Dermis microvascular lymphatic vessel endothelial cell (primary cell): ENCODE results near the gene MAGEF1. TPM values are rescaled to one million over a fixed set of nuclear protein-coding genes. Genes with fewer than 3 reads are reported as not detected.

Experiments used
- DNase-seq, 2 donors: peaks; one replicate each; pipeline versions ENCODE4 v3.0.0 to v3.0.0-alpha.2; 2010; ENCODE audit warnings: low read depth in 2 of 2
- total RNA-seq: library from RNA; depleted of rRNA; stranded (reverse); fragments of >200 nt; gene quantifications from 2 replicates; pipeline ENCODE4 v1.2.1, GENCODE V29; 2014

Gene MAGEF1, protein sequence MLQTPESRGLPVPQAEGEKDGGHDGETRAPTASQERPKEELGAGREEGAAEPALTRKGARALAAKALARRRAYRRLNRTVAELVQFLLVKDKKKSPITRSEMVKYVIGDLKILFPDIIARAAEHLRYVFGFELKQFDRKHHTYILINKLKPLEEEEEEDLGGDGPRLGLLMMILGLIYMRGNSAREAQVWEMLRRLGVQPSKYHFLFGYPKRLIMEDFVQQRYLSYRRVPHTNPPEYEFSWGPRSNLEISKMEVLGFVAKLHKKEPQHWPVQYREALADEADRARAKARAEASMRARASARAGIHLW
- 9.6 and 11.6 TPM in 2 replicates for total RNA-seq

GRCh38 chr3:184711493-184712247, at the start of gene MAGEF1:
TSS of gene MAGEF1 (minus strand) at chr3:184712064. CDS start at chr3:184711821, 243 bp downstream.
- peak; percentile 33 to 55 for DNase-seq

GRCh38 chr3:184761075-184761841, 49.4 kb upstream of the MAGEF1 start:
- DNase-seq: no peak

DNA sequence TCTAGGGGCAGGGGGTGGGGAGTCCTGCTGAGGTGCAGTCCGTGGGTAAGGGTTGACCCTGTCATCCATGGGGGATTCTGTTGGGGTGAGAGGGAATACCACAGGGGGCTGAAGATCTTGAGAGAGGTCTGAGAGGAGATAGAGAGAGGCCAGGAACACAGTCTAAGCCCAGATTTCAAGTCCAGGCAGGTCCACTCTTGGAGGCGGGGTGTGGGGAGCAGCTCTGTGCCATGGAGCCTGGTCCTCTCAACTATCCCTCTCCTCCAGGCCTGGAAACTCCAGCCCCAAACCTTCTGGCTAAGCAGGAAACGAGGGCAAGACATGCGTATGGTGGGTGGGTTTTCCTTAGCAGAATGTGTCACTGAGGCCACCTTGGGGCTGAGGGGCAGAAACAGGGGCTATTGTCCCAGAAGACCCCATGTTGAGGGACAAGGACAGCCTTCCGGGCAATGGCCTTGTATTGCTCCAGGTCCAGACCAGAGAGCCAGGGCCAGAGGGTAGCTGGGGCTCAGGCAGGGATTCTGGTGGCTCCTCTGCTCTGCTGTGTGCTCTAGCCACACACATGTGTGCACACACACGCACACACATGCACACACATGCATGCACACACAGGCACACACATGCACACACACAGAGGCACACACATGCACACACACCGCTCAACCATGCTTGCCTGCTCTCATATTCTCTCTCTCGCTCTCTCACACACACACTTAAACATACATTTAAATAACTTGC, 48.6 kb upstream of the MAGEF1 start:
- DNase-seq: no peak

DNA sequence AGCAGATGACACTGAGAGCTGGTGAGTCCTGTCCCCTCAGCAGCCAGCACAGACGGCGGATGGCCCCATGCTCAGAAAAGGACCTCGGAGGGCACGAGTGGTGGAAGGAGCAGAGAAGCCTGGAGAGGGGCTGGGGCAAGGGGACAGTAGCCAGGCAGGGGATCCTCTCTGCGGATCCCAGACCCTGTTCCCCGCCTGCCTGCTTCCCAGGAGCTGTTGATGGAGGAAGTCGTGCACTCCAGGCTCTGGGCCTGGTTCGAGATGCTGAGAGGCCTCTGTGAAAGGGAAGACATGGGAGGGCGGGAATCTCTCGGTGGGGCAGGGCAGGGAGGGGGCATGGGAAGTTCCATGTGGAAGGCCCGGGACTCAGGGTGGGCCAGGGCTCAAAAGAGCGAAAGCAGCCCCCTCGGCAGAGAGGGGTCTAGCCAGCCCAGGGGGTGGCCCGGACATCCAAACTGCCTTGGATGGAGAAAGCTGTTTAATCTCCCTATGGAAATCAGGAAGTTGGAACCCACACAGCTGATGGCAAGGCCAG, 47.9 kb upstream of the MAGEF1 start:
- DNase-seq: no peak

GRCh38 chr3:184758056-184758455, 46.2 kb upstream of the MAGEF1 start:
- DNase-seq: no peak

- peak in 1 of 2 donors; percentile 33 for DNase-seq
Observed at GRCh38 chr3:184757022-184757651, 45.3 kb upstream of the MAGEF1 start.

GRCh38 chr3:184756151-184757021, 44.5 kb upstream of the MAGEF1 start:
- DNase-seq: no peak

- DNase-seq: no peak
Observed at GRCh38 chr3:184755315-184755731, 43.5 kb upstream of the MAGEF1 start.

DNA sequence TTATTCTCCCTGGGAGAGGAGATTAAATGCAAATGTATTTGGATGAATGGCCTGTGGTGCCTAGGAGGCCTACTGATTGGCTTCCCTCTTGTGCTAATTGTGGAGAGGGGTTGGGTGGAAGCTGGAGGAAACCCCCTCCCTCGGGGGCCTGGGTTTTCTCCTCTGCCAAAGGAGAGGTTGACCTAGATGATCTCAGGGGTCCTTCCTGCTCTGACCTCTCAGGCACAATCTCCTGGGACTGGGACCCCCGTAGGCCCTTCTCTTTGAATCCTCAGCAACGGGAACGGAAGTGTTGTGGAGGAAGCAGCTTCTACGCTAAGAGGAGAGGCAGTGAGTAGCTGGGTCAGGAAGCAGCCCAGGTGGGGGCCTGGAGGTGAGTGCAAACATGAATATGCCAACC, 40.5 kb upstream of the MAGEF1 start:
- DNase-seq: no peak

DNA sequence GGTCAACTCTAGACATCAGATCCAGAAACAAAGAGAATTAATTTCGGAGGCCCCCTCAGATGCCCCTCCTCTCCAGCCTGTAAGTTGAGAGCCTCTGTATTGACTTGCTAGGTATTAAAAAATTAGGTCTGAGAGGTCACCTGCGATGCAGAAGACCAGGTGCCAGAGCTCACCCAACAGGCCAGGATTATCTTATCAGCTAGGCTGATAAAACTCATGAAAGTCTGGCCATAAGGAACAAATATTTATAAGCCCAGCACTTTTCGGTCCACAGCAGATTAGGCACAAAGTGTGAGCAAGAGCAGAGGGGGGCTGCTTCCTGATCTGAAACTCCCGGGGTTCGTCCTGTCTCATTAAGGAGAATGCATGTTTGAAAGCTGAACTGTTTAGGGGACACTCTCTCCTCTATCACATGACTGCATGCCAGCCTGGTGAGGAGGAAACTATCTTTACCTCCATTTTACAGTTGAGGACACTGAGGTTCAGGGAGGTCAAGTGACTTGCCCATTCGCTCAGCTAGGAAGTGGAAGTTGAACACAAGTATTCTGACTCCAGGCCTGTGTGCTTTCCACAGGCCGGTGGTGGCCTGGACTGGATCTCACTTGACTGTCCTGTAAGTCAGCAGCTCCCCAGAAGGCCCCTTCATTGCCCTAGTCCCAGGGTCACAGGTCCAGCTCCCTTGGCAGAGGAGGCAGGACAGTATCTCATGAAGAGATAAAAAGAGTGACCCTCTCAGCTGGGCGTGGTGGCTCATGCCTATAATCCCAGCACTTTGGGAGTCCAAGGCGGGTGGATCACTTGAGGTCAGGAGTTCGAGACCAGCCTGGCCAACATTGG, 39.6 kb upstream of the MAGEF1 start:
- no peak for DNase-seq

GRCh38 chr3:184750349-184751083, 38.7 kb upstream of the MAGEF1 start:
- DNase-seq: no peak

- no peak for DNase-seq
Observed at GRCh38 chr3:184749168-184749744, 37.4 kb upstream of the MAGEF1 start.

DNA sequence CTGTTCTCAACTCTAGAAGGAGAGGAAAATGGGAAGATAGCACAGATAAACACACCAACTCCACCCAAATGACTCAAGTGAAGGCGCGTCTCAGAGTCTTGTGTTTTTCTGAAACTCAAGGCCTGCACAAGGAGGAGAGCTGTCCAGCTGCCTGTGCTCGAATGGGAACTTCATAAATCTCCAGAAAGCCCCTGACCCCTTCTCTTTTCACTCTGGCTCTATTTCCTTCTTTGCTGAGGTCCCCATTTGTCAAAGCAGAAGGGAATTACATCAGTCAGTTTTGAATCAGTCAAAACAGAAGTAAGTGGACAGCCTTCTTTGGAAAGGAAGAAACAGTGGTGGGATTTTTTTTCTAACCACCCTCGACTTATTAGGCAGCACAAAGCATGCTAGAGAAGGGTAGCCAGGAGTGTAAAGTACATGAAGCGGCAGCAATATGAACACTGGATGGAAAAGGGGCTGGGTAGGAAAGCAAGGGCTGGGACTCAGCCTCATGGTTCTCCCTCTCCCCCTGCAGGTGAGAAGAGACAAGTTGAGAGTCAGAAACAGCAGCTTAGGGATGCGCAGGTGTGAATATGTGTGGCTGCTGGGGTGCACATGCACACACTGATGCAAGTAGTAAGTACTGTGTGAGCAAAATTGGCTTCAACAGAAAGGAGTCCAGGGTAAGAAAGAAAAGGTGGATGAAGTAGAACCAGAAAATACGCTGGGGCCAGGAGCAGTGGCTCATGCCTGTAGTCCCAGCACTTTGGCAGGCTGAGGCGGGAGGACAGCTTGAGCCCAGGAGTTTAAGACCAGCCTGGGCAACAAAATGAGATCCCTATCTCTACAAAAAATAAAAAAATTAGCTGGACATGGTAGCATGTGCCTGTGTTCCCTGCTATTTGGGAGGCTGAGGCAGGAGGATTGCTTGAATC, 36.6 kb upstream of the MAGEF1 start:
- DNase-seq: peak; percentile 11

- no peak for DNase-seq
Observed at GRCh38 chr3:184746131-184747120, 34.6 kb upstream of the MAGEF1 start.

DNA sequence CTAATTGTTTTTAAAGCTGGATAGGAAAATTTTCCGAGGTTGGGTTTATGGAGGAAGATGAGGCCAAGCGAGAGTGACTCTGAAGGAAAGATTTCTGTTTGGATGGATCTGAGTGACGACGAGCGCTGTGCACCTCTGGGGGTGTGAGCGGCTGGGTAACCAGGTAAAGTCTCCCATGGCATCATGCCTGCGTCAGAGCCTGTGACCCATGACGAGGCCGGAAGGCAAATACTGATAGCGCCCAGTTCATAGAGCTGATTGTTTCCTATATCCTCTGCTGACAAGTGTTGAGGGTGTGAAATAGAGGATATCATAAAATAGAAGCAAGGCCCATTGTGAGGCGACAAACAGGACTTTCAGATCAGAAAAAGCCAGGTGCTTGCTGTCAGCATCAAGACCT, 33.7 kb upstream of the MAGEF1 start:
- DNase-seq: peak in 1 of 2 donors; percentile 12
